Stimulated activated CD4-positive, alpha-beta T cell treated with anti-CD3 and anti-CD28 coated beads, Interleukin-4, amount 100 ng/mL, for 24 hours (primary cell): ENCODE results near the gene GNB1.
"Not testable (repeated sequence)": the region's sequence is repeated elsewhere in the genome, so short reads cannot be mapped to it uniquely, and the experiment has no call there.

Source experiments
- DNase-seq: peaks from one replicate; pipeline ENCODE4 v3.0.0-alpha.2; 2020

Gene GNB1

GRCh38 chr1:1856161-1856560 lies 34.7 kb downstream of the GNB1 start:
- DNase-seq = not testable (repeated sequence)

- DNase-seq = no peak
These were observed 37.2 kb downstream of the GNB1 start for GRCh38 chr1:1853593-1854257.

GRCh38 chr1:1852619-1853414 lies 38.1 kb downstream of the GNB1 start:
- no peak for DNase-seq

DNA sequence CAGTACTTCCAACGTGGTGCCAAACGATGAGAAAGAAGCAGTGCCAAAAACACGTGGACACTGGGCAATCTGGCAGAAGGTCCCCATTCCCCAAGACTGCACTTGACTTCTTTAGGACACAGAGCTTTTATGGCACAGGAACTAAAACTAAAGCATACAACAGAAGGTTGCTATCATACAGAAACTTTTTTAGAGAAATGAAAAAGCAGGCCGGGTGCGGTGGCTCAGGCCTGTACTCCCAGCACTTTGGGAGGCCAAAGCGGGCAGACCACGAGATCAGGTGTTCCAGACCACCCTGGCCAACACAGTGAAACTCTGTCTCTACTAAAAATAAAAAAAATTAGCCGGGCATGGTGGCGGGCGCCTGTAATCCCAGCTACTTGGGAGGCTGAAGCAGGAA lies 43.0 kb downstream of the GNB1 start:
- DNase-seq = no peak

DNA sequence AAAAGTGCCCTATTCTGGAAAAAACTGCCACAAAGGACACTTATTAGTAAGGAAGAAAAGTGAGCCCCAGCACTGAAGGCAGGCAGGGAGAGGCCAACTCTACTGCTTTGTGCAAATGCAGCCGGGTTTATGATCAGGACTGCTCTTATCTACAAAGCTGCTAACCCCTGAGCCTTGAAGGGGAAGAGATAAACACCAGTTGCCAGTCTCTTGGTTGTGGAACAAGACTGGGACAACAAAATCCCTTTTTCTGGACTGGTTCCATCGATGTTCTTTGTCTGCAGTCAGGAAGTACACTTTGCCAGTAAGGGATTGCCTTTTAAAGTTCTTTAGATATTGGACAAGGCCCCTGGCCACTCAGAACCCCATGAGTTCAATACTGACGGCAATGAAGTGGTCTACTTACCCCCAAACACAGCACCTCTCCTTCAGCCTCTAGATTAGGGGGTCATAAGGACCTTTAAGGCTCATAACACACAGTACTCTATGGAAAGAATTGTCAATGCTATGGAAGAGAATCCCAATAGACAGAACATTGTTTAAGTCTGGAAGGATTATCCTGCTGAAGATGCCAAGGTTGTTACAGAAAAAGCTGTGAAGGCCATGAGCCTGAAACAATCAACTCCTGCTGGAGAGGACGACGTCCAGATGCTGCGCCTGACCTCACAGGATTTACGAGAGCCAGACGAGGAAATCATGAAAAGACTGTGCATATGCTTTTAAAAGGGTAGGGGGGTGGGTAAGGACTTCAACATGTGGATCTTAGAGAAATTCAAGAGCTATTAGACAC lies 43.6 kb downstream of the GNB1 start:
- DNase-seq = no peak

GRCh38 chr1:1846386-1846918 lies 44.4 kb downstream of the GNB1 start:
- DNase-seq = no peak

GRCh38 chr1:1842360-1843146 lies 48.3 kb downstream of the GNB1 start:
- no peak for DNase-seq

DNA sequence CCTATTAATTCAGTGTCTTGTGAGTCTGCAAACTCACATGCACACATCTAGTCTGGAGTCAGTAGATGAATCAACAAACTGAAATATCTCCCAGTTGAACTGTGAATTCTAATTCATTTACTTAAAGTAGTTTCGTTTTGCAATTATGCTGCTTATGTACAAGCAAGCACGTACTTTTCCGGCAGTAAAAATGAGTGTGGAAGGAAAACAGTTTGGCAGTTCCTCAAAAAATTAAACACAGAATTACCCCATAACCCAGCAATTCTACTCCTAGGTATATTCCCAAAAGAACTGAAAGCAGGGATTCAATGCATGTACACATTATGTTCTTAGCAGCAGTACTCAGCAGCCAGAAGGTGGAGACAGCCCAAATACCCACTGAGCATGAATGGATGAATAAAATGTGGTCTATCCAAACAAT lies 49.3 kb downstream of the GNB1 start:
- no peak for DNase-seq

DNA sequence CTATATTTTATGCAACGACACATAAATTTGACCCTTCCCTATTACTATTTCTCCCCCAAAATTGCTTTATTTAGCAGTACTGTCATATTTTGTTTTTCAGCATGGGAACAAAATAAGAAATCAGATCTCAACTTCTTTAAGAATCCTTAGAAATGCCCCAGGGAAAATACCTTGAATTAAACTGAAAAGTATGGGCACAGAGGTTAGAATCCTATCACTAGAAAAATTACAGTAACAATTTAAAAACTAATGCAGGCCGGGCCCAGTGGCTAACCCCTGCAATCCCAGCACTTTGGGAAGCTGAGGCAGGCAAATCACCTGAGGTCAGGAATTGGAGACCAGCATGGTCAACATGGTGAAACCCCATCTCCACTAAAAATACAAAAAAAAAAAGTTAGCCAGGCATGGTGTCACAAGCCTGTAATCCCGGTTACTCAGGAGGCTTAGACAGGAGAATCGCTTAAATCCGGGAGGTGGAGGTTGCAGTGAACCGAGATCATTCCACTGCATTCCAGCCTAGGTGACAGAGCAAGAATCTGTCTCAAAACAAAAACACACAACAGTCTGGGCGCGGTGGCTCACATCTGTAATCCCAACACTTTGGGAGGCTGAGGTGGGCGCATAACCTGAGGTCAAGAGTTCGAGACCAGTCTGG lies 51.4 kb downstream of the GNB1 start:
- DNase-seq = no peak

DNA sequence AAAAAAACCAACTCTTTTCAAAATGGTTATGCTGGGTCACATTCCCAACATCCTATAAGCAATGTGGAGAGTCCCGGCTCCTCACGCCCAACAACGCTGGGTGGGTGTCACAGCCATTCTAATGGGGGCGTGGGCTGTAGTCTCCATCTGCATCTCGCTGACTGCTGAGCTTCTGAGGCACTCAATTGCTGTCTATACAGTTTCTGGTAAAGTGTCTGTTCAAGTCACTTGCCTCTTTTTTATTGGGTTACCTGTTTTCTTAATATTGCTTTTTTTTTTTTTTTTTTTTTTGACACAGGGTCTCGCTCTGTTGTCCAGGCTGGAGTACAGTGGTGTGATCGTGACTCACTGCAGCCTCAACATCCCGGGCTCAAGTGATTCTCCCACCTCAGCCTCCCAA lies 54.8 kb downstream of the GNB1 start:
- DNase-seq = no peak

DNA sequence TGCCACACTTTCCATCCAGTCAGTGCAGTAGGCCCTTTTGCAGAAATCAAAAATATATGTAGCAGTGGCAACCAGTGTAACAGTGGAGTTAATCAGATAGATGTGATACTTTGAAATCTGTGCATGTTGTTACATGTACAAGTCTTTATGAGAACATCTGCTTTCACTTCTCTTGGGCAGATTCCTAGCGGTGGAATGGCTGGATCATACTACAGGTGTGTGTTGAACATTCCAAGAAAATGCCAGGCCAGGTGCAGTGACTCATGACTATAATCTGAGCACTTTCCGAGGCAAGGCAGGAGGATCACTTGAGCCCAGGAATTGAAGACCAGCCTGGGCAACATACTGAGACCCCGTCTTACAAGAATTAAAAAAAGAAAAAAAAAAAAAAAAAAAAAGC lies 55.3 kb downstream of the GNB1 start:
- no peak for DNase-seq

- no peak for DNase-seq
These were observed 57.0 kb downstream of the GNB1 start for GRCh38 chr1:1833916-1834325.

DNA sequence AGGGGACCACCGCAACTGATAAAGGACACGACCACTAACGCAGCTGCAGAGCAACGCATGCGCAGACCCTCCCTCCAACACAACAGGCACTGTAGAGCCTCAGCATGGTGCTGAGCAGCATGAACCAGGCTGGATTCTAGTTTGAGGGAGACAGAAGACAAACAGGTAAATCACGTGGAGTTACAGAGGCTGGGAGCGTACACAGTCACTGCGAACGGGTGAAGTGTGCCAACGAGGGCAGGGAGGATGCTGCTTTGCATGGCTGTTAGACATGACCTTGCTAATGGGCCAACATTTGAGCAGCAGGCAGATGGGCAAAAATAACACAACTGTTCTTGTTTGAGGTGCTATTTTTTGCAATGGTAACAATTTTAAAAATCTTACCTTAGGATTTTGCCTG lies 57.4 kb downstream of the GNB1 start:
- DNase-seq = no peak

DNA sequence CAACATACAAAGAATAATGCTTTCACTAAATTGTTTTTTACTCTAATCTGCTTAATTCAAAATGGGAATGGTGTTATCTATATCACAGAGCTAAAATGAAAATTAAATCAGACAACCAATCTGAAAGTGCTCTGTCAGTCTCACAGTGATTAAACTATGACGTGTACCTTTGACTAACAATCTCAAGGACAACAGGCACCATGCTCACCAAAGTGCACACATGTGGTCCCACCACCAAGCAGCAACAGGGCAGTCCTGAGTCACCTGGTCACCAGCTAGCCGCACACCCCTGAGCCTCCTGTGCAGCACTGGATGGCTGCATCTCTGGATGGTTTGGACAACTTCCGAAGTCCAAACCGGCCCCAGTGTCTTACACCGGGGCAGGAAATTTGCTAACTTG lies 58.1 kb downstream of the GNB1 start:
- no peak for DNase-seq

GRCh38 chr1:1832166-1832565 lies 58.7 kb downstream of the GNB1 start:
- no peak for DNase-seq

DNA sequence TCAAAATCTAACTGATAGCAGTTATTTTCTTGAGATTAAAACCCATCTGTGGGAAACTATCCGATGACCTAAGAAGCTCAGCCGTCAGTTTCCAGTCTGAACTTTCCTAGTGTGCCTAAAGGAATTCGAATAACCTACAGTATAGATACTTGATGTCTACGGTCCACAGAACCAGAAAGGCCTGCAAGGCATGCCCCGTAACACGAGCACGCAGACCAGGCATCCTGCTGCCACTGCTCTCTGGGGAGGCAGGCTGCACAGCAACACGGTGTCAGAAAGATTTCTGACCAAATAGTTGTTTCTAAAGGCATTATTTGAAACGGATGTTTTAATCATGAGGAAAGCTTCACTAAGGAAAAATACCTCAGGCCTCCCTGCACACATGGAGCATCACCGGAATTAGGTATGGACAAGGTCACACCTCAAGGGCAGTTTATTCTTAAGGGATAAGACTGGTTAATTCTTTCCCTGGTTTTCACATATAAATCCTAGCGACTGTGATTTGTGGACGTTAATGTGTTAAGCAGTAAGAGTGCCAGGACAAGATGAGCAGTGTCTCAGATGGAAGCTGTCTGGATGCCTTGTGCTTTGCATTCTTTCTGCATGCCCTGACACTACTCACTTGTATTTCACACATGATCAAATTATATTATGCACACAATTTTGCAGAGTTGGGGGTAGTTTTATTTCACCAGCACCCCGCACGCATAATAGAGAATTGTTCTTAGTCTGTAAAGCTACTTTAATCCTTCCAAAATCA lies 63.6 kb downstream of the GNB1 start:
- DNase-seq = no peak

GRCh38 chr1:1826356-1827088 lies 64.4 kb downstream of the GNB1 start:
- DNase-seq = no peak

DNA sequence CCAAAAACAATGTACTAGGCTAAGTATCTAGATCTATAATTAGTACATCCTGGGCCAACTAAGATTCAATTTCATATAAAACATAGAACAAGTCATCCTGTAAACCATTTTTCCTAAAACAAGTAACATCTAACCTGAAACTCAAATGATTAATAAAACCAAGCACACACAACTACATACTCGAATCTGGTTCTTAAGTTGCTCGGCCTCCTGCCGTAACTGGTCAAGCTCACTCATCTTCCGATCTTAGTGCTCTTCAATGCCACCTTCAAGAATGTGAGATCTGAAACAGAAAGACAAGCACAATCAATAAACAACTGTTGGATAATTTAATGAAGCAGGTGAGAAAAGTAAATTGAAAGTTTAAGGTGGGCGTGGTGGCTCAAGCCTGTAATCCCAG lies 65.7 kb downstream of the GNB1 start:
- DNase-seq = no peak

- DNase-seq = no peak
These were observed 71.1 kb downstream of the GNB1 start for GRCh38 chr1:1819762-1820161.

- DNase-seq = no peak
These were observed 73.7 kb downstream of the GNB1 start for GRCh38 chr1:1817221-1817620.
